ENCODE results near the gene CCL27.

The CCL27 gene

DNA sequence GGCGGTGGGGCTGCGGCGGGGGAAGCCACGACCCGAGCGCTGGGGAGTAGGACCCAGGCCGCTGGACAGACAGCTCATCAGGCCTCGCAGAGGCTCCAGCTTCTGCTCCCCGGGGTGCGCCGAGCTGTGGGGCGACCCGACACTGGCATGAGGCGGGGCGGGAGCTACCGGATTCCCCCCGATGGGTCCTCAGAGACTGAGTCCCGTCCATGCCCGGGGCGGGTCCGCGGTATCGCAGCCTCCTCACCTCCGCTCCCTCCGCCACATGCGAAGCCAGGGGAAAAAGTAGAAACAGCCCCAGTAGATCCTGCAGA, 2.6 kb upstream of the CCL27 start:
- no peak for DNase-seq
- Mint-ChIP-seq H3K4me1 (peaks cover 31% of the 10 kb centered on the region), H3K36me3 (ENCODE audit: low read depth) (peaks cover 42% of the 10 kb centered on the region), H3K27me3 (ENCODE audit: low read depth, poor library complexity) (peaks cover 6% of the 10 kb centered on the region), H3K9me3 (peaks cover 9% of the 10 kb centered on the region), H3K4me3 (peak overlapping the region; percentile 85), H3K27ac (no peak overlapping the region)
- TF ChIP-seq, protein P1, sequence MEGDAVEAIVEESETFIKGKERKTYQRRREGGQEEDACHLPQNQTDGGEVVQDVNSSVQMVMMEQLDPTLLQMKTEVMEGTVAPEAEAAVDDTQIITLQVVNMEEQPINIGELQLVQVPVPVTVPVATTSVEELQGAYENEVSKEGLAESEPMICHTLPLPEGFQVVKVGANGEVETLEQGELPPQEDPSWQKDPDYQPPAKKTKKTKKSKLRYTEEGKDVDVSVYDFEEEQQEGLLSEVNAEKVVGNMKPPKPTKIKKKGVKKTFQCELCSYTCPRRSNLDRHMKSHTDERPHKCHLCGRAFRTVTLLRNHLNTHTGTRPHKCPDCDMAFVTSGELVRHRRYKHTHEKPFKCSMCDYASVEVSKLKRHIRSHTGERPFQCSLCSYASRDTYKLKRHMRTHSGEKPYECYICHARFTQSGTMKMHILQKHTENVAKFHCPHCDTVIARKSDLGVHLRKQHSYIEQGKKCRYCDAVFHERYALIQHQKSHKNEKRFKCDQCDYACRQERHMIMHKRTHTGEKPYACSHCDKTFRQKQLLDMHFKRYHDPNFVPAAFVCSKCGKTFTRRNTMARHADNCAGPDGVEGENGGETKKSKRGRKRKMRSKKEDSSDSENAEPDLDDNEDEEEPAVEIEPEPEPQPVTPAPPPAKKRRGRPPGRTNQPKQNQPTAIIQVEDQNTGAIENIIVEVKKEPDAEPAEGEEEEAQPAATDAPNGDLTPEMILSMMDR (IDR thresholded peaks at IDR 0.05): no peak

DNA sequence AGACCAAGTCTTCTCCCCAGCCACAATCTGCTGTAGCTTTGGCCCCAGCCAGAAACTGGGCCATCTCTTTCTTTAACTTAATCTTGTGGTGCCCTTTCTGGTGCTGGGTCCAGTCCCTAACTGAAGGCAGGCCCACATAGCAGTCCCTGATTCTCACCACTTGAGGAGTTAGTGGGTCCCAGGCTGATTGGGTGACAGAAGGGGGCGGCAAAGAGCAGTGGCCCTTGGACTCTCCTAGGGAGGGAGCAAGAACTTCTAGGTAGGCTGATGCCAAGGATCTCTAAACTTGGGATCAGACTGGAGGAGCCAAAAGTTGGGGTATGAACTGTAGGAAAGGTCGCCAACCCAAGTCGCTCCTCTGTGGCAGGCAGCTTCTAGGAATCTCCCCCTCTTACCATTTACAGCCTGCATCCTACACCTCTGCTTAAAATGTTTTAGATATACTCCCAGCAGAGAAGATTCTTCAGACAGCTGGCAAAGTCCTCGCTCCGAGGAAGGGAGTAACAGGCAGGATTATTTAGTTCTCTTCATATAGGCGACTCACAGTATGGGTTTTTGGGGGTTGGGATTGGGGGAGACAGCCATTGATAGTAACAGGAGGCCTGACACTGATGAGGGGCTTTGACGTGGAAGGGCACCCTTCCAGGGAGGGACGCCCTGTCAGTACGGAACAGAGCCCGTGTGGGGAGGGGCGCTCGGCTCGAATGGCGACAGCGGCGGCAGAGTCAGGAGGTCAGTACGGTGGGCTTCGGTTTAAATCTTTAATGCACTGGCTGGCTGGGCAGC, 2.0 kb upstream of the CCL27 start:
- peak overlapping the region; percentile 85 for H3K4me3 Mint-ChIP-seq
- H3K9me3 Mint-ChIP-seq: peaks cover 6% of the 10 kb centered on the region
- H3K27ac Mint-ChIP-seq: peak overlapping the region; percentile 66
- peak; percentile 81 for DNase-seq
- TF ChIP-seq, protein P1 (IDR thresholded peaks at IDR 0.05): peak; percentile 72
- peaks cover 37% of the 10 kb centered on the region for H3K36me3 Mint-ChIP-seq (ENCODE audit: low read depth)
- H3K4me1 Mint-ChIP-seq: peaks cover 31% of the 10 kb centered on the region
- peaks cover 6% of the 10 kb centered on the region for H3K27me3 Mint-ChIP-seq (ENCODE audit: low read depth, poor library complexity)

DNA sequence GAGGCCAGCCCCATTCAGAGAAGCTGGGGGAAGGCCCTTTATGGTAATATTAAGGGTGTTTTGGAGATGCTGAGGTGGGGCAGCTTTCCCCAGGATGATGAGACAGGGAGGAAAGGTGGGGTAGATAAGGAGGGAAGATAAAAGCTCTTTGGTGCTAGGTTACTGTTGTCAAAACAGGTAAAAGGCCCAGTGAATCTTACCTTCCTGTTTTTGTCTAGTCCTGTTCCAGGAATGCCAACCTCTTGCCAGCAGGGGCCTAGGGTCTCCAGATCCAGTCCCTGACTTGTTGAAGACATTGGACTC, 797 bp upstream of the CCL27 start:
- TF ChIP-seq, protein P1 (IDR thresholded peaks at IDR 0.05): no peak
- no peaks in the 10 kb centered on the region for H3K9me3 Mint-ChIP-seq
- H3K4me1 Mint-ChIP-seq: peaks cover 36% of the 10 kb centered on the region
- no peak overlapping the region for H3K27ac Mint-ChIP-seq
- DNase-seq: no peak
- H3K27me3 Mint-ChIP-seq (ENCODE audit: low read depth, poor library complexity): peaks cover 6% of the 10 kb centered on the region
- no peak overlapping the region for H3K4me3 Mint-ChIP-seq
- H3K36me3 Mint-ChIP-seq (ENCODE audit: low read depth): peaks cover 25% of the 10 kb centered on the region

DNA sequence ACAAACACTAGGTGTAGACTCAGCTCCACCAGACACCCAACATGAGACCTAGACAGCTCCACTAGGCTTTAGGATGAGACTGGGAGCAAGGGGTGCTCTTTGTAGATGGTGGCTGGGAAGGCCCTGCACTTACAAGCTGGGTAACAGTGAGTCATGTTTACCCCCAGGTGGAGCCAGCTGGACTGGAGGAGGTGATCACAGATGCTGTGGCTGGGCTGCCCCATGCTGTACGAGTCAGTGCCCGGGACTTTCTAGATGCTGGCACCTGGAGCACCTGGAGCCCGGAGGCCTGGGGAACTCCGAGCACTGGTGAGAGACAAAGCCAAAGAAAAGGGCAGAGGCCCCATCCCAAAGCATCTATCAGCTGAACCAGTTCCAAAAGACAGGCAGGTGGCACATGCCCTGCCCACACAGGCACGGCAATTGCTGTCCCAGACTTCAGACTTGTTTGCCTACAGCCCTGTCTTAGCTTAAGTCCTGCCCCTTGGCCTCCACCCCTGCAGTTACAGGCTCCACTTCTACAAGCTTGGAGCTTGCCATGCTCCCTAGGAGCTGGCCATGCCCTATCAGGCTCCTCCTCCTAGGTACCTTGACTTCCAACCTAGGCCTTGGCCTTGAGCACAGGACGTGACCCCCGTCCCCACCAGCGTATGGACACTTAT, 2.7 kb downstream of the CCL27 start:
- Mint-ChIP-seq H3K27ac (no peak overlapping the region), H3K9me3 (no peaks in the 10 kb centered on the region), H3K27me3 (ENCODE audit: low read depth, poor library complexity) (peaks cover 10% of the 10 kb centered on the region), H3K4me1 (peaks cover 49% of the 10 kb centered on the region), H3K36me3 (ENCODE audit: low read depth) (peaks cover 11% of the 10 kb centered on the region), H3K4me3 (no peak overlapping the region)
- TF ChIP-seq, protein P1 (IDR thresholded peaks at IDR 0.05): no peak
- no peak for DNase-seq

DNA sequence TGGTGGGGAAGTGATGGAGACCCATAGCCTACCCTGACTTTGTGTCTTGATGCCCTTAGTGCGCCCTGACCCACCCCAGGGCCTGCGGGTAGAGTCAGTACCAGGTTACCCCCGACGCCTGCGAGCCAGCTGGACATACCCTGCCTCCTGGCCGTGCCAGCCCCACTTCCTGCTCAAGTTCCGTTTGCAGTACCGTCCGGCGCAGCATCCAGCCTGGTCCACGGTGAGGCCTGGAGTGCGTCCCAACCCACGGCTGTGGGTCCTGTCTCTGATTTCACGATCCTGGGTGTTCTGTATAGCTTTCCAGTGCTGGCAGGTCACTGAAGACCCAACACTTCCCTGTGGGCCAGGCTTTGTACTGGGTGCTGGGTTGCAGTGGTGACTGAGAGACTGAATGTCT, 4.0 kb downstream of the CCL27 start:
- Mint-ChIP-seq H3K27me3 (ENCODE audit: low read depth, poor library complexity) (peaks cover 8% of the 10 kb centered on the region), H3K4me3 (no peak overlapping the region), H3K9me3 (no peaks in the 10 kb centered on the region), H3K27ac (peak overlapping the region; percentile 89), H3K4me1 (peaks cover 50% of the 10 kb centered on the region), H3K36me3 (ENCODE audit: low read depth) (peaks cover 11% of the 10 kb centered on the region)
- no peak for DNase-seq
- TF ChIP-seq, protein P1 (IDR thresholded peaks at IDR 0.05): no peak

DNA sequence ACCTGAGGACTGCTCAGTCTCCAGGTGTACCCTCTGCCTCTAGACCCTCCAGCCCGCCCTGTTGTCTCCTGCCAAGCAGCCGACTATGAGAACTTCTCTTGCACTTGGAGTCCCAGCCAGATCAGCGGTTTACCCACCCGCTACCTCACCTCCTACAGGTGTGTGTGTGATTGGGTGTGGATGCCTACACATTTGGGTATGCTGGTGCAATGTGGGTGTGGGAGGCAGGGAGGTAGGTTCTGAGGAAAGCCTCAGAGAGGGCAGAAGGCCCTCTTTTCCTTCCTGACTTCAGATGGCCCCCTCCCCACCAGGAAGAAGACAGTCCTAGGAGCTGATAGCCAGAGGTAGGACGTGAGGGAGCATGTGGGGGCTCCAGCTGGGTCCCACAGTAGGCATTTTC, 5.5 kb downstream of the CCL27 start:
- Mint-ChIP-seq H3K27me3 (ENCODE audit: low read depth, poor library complexity) (peaks cover 8% of the 10 kb centered on the region), H3K27ac (no peak overlapping the region), H3K4me1 (peaks cover 65% of the 10 kb centered on the region), H3K9me3 (no peaks in the 10 kb centered on the region), H3K4me3 (no peak overlapping the region), H3K36me3 (ENCODE audit: low read depth) (peaks cover 11% of the 10 kb centered on the region)
- DNase-seq: no peak
- TF ChIP-seq, protein P1 (IDR thresholded peaks at IDR 0.05): no peak
